Stromal cell of bone marrow (primary cell): Measurements from ENCODE around the gene SLIT3.

Experiments used
- DNase-seq: peaks from one replicate; pipeline ENCODE4 v3.0.0-alpha.2; 2012; ENCODE audit warnings: low read depth

SLIT3 gene

GRCh38 chr5:168992016-168992415 is 308.9 kb downstream of the SLIT3 start:
- DNase-seq, result no peak

- DNase-seq, result no peak
These were observed 309.6 kb downstream of the SLIT3 start for GRCh38 chr5:168991311-168991710.

- DNase-seq, result no peak
These were observed 310.3 kb downstream of the SLIT3 start for GRCh38 chr5:168990679-168991078.

- DNase-seq, result no peak
These were observed 311.0 kb downstream of the SLIT3 start for GRCh38 chr5:168989731-168990505.

- DNase-seq, result no peak
These were observed 312.2 kb downstream of the SLIT3 start for GRCh38 chr5:168988699-168989098.

GRCh38 chr5:168987543-168988300 is 313.2 kb downstream of the SLIT3 start:
- DNase-seq, result peak; percentile 48

GRCh38 chr5:168985454-168985853 is 315.5 kb downstream of the SLIT3 start:
- DNase-seq, result no peak

- DNase-seq, result no peak
These were observed 316.7 kb downstream of the SLIT3 start for GRCh38 chr5:168984135-168984675.

GRCh38 chr5:168979135-168979534 is 321.8 kb downstream of the SLIT3 start:
- no peak for DNase-seq

- DNase-seq, result no peak
These were observed 322.4 kb downstream of the SLIT3 start for GRCh38 chr5:168978500-168978899.

- peak; percentile 36 for DNase-seq
These were observed 322.9 kb downstream of the SLIT3 start for GRCh38 chr5:168978015-168978414.

GRCh38 chr5:168976311-168976970 is 324.5 kb downstream of the SLIT3 start:
- no peak for DNase-seq

GRCh38 chr5:168975331-168975730 is 325.6 kb downstream of the SLIT3 start:
- no peak for DNase-seq

GRCh38 chr5:168974082-168974481 is 326.9 kb downstream of the SLIT3 start:
- DNase-seq, result no peak

- no peak for DNase-seq
These were observed 328.2 kb downstream of the SLIT3 start for GRCh38 chr5:168972731-168973130.

GRCh38 chr5:168971100-168971499 is 329.8 kb downstream of the SLIT3 start:
- DNase-seq, result no peak

GRCh38 chr5:168969326-168969886 is 331.5 kb downstream of the SLIT3 start:
- DNase-seq, result no peak

- no peak for DNase-seq
These were observed 332.9 kb downstream of the SLIT3 start for GRCh38 chr5:168967882-168968620.

GRCh38 chr5:168965638-168966037 is 335.3 kb downstream of the SLIT3 start:
- no peak for DNase-seq

GRCh38 chr5:168964182-168964581 is 336.8 kb downstream of the SLIT3 start:
- no peak for DNase-seq

- no peak for DNase-seq
These were observed 338.6 kb downstream of the SLIT3 start for GRCh38 chr5:168962306-168962705.

GRCh38 chr5:168961681-168962080 is 339.3 kb downstream of the SLIT3 start:
- DNase-seq, result no peak
